Vagina (tissue), 2 donors: ENCODE data around the gene NFIA.

Experiments used
- POLR2A ChIP-seq, 2 donors: fragments of 450-650 bp; IDR thresholded peaks; one replicate each; pipeline ENCODE4 v1.6.1; 2017; ENCODE audit warnings: antibody characterized with exemption in 2 of 2, mild to moderate bottlenecking in 2 of 2, moderate library complexity in 2 of 2
- TF ChIP-seq, protein P1 (sequence below), 3 experiments: fragments of 450-650 bp in 2 of 3; fragments of 200-600 bp in 1 of 3; sonication (generic) in 1 of 3; IDR thresholded peaks; one replicate each; pipeline ENCODE4 v1.5.1; 2017 to 2019; ENCODE audit warnings: antibody characterized with exemption in 3 of 3, mild to moderate bottlenecking in 2 of 3, moderate library complexity in 2 of 3

DNA sequence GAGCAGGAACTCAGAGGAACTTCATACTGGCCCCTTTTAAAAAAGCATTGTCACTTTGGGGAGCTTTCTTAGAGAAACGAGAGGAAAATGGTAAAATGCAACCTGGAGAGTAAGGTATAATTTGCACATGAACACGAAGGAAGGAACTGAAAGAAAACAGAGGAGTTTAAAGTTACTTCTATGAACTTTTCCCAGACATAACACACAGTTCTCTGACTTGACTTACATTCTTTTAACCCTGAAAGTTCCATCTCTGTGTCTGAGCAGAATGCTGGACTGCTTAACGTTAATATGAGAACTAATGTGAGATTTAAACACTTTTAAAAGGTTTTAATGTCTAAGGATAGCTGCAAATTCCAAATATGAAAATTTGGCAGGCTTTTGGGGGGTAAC lies 102.3 kb downstream of the NFIA start:
- TF ChIP-seq, protein P1, sequence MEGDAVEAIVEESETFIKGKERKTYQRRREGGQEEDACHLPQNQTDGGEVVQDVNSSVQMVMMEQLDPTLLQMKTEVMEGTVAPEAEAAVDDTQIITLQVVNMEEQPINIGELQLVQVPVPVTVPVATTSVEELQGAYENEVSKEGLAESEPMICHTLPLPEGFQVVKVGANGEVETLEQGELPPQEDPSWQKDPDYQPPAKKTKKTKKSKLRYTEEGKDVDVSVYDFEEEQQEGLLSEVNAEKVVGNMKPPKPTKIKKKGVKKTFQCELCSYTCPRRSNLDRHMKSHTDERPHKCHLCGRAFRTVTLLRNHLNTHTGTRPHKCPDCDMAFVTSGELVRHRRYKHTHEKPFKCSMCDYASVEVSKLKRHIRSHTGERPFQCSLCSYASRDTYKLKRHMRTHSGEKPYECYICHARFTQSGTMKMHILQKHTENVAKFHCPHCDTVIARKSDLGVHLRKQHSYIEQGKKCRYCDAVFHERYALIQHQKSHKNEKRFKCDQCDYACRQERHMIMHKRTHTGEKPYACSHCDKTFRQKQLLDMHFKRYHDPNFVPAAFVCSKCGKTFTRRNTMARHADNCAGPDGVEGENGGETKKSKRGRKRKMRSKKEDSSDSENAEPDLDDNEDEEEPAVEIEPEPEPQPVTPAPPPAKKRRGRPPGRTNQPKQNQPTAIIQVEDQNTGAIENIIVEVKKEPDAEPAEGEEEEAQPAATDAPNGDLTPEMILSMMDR (IDR thresholded peaks at IDR 0.05): no peak
- TF ChIP-seq POLR2A (IDR thresholded peaks at IDR 0.05): no peak
